Measurements from ENCODE around the gene SLC25A11.
A peak's percentile ranks its signal among the peaks of the same experiment; 100 is the strongest.

The SLC25A11 gene

GRCh38 chr17:4935650-4936049 lies 4.2 kb downstream of the SLC25A11 start:
- TF ChIP-seq TAF1 (IDR thresholded peaks at IDR 0.05; ENCODE audit: borderline replicate concordance, insufficient read depth, low read length) (no peak), FOXP2 (optimal IDR thresholded peaks at IDR 0.05; ENCODE audit: borderline replicate concordance, extremely low read depth, extremely low read length, insufficient read depth) (no peak), POLR2AphosphoS5 (IDR thresholded peaks at IDR 0.05; ENCODE audit: low read depth, low read length) (no peak; the same call in 1 of the 2 replicates), SIN3A (IDR thresholded peaks at IDR 0.05; ENCODE audit: borderline replicate concordance, insufficient read depth, low read length) (no peak)
- TF ChIP-seq, protein P1, sequence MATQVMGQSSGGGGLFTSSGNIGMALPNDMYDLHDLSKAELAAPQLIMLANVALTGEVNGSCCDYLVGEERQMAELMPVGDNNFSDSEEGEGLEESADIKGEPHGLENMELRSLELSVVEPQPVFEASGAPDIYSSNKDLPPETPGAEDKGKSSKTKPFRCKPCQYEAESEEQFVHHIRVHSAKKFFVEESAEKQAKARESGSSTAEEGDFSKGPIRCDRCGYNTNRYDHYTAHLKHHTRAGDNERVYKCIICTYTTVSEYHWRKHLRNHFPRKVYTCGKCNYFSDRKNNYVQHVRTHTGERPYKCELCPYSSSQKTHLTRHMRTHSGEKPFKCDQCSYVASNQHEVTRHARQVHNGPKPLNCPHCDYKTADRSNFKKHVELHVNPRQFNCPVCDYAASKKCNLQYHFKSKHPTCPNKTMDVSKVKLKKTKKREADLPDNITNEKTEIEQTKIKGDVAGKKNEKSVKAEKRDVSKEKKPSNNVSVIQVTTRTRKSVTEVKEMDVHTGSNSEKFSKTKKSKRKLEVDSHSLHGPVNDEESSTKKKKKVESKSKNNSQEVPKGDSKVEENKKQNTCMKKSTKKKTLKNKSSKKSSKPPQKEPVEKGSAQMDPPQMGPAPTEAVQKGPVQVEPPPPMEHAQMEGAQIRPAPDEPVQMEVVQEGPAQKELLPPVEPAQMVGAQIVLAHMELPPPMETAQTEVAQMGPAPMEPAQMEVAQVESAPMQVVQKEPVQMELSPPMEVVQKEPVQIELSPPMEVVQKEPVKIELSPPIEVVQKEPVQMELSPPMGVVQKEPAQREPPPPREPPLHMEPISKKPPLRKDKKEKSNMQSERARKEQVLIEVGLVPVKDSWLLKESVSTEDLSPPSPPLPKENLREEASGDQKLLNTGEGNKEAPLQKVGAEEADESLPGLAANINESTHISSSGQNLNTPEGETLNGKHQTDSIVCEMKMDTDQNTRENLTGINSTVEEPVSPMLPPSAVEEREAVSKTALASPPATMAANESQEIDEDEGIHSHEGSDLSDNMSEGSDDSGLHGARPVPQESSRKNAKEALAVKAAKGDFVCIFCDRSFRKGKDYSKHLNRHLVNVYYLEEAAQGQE (IDR thresholded peaks at IDR 0.05; ENCODE audit: insufficient read depth in 1 of 2, low read depth in 2 of 2, low read length in 2 of 2) = no peak

DNA sequence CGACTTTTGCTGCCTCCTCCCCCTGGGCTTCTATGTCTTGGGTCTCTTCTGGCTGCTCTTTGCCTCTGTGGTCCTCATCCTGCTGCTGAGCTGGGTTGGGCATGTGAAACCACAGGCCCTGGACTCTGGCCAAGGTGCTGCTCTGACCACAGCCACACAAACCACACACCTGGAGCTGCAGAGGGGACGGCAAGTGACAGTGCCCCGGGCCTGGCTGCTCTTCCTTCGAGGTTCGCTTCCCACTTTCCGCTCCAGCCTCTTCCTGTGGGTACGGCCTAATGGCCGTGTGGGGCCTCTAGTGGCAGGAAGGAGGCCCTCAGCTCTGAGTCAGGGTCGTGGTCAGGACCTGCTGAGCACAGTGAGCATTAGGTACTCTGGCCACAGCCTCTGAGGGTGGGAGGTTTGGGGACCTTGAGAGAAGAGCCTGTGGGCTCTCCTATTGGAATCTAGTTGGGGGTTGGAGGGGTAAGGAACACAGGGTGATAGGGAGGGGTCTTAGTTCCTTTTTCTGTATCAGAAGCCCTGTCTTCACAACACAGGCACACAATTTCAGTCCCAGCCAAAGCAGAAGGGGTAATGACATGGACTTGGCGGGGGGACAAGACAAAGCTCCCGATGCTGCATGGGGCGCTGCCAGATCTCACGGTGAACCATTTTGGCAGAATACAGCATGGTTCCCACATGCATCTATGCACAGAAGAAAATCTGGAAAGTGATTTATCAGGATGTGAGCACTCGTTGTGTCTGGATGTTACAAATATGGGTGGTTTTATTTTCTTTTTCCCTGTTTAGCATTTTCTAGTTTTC lies 5.5 kb downstream of the SLC25A11 start:
- TF ChIP-seq POLR2AphosphoS5 (IDR thresholded peaks at IDR 0.05; ENCODE audit: low read depth, low read length) = peak; percentile 75
- TF ChIP-seq, protein P1 (IDR thresholded peaks at IDR 0.05; ENCODE audit: insufficient read depth in 1 of 2, low read depth in 2 of 2, low read length in 2 of 2) = peak; percentile 28 to 68; a peak in 2 of 4 replicates
- TF ChIP-seq SIN3A (IDR thresholded peaks at IDR 0.05; ENCODE audit: borderline replicate concordance, insufficient read depth, low read length) = no peak
- peak; percentile 41 for TF ChIP-seq FOXP2 (optimal IDR thresholded peaks at IDR 0.05; ENCODE audit: borderline replicate concordance, extremely low read depth, extremely low read length, insufficient read depth)
- no peak for TF ChIP-seq TAF1 (IDR thresholded peaks at IDR 0.05; ENCODE audit: borderline replicate concordance, insufficient read depth, low read length)

DNA sequence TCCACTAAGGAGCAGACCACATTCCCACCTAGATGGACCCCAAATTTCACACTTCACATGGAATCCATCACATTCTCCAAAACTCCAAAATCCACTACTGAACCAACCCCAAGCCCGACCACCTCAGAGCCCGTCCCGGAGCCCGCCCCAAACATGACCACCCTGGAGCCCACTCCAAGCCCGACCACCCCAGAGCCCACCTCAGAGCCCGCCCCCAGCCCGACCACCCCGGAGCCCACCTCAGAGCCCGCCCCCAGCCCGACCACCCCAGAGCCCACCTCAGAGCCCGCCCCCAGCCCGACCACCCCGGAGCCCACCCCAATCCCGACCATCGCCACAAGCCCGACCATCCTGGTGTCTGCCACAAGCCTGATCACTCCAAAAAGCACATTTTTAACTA lies 6.2 kb downstream of the SLC25A11 start:
- TF ChIP-seq SIN3A (IDR thresholded peaks at IDR 0.05; ENCODE audit: borderline replicate concordance, insufficient read depth, low read length) (no peak), POLR2AphosphoS5 (IDR thresholded peaks at IDR 0.05; ENCODE audit: low read depth, low read length) (no peak), TAF1 (IDR thresholded peaks at IDR 0.05; ENCODE audit: borderline replicate concordance, insufficient read depth, low read length) (no peak), FOXP2 (optimal IDR thresholded peaks at IDR 0.05; ENCODE audit: borderline replicate concordance, extremely low read depth, extremely low read length, insufficient read depth) (no peak)
- TF ChIP-seq, protein P1 (IDR thresholded peaks at IDR 0.05; ENCODE audit: insufficient read depth in 1 of 2, low read depth in 2 of 2, low read length in 2 of 2) = no peak

DNA sequence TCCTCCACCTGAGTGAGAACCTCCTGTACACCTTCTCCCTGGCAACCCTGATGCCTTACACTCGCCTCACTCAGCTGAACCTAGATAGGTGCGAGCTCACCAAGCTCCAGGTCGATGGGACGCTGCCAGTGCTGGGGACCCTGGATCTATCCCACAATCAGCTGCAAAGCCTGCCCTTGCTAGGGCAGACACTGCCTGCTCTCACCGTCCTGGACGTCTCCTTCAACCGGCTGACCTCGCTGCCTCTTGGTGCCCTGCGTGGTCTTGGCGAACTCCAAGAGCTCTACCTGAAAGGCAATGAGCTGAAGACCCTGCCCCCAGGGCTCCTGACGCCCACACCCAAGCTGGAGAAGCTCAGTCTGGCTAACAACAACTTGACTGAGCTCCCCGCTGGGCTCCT lies 7.1 kb downstream of the SLC25A11 start:
- no peak for TF ChIP-seq TAF1 (IDR thresholded peaks at IDR 0.05; ENCODE audit: borderline replicate concordance, insufficient read depth, low read length)
- TF ChIP-seq, protein P1 (IDR thresholded peaks at IDR 0.05; ENCODE audit: insufficient read depth in 1 of 2, low read depth in 2 of 2, low read length in 2 of 2) = no peak
- no peak for TF ChIP-seq FOXP2 (optimal IDR thresholded peaks at IDR 0.05; ENCODE audit: borderline replicate concordance, extremely low read depth, extremely low read length, insufficient read depth)
- TF ChIP-seq POLR2AphosphoS5 (IDR thresholded peaks at IDR 0.05; ENCODE audit: low read depth, low read length) = no peak
- no peak for TF ChIP-seq SIN3A (IDR thresholded peaks at IDR 0.05; ENCODE audit: borderline replicate concordance, insufficient read depth, low read length)
